Left renal pelvis (tissue), 4 donors: Measurements from ENCODE around the gene RILPL2. TPM values are rescaled to one million over a fixed set of nuclear protein-coding genes. Genes with fewer than 3 reads are reported as not detected.
"Not testable (repeated sequence)": the region's sequence is repeated elsewhere in the genome, so short reads cannot be mapped to it uniquely, and the experiment has no call there.

ENCODE experiments used
- DNase-seq, 4 donors: peaks; one replicate each; pipeline ENCODE4 v3.0.0-alpha.2; 2013; ENCODE audit warnings: low read depth in 4 of 4, low spot score in 3 of 4
- polyA plus RNA-seq, 4 donors: library from polyadenylated mRNA; unstranded; fragments of 120-200 nt; gene quantifications; one replicate each; pipeline ENCODE4 v1.2.1, GENCODE V29; 2013; ENCODE audit not compliant: insufficient read length in 4 of 4

The RILPL2 gene
- polyA plus RNA-seq, 4 donors: 3.9 to 6.2 (median 5.5) TPM

- DNase-seq: no peak
Observed at GRCh38 chr12:123450636-123451035, 14.2 kb upstream of the RILPL2 start.

- no peak for DNase-seq
Observed at GRCh38 chr12:123449856-123450255, 13.4 kb upstream of the RILPL2 start.

GRCh38 chr12:123449249-123449733, 12.8 kb upstream of the RILPL2 start:
- no peak for DNase-seq

GRCh38 chr12:123446333-123446713, 9.8 kb upstream of the RILPL2 start:
- no peak for DNase-seq

- DNase-seq: no peak
Observed at GRCh38 chr12:123445388-123446332, 9.2 kb upstream of the RILPL2 start.

- no peak for DNase-seq
Observed at GRCh38 chr12:123444092-123445026, 7.9 kb upstream of the RILPL2 start.

- no peak for DNase-seq
Observed at GRCh38 chr12:123442774-123443173, 6.3 kb upstream of the RILPL2 start.

- no peak for DNase-seq
Observed at GRCh38 chr12:123441523-123442164, 5.2 kb upstream of the RILPL2 start.

- no peak for DNase-seq
Observed at GRCh38 chr12:123435636-123436016, 858 bp downstream of the RILPL2 start.

GRCh38 chr12:123433615-123434014, 2.9 kb downstream of the RILPL2 start:
- DNase-seq: no peak

- DNase-seq: not testable (repeated sequence)
Observed at GRCh38 chr12:123431951-123432817, 4.3 kb downstream of the RILPL2 start.

GRCh38 chr12:123429101-123429500, 7.4 kb downstream of the RILPL2 start:
- not testable (repeated sequence) for DNase-seq

GRCh38 chr12:123428591-123428990, 7.9 kb downstream of the RILPL2 start:
- DNase-seq: no peak

GRCh38 chr12:123427036-123427769, 9.3 kb downstream of the RILPL2 start:
- no peak for DNase-seq

GRCh38 chr12:123421314-123421713, 15.2 kb downstream of the RILPL2 start:
- no peak for DNase-seq

GRCh38 chr12:123410041-123410412, 26.5 kb downstream of the RILPL2 start:
- no peak for DNase-seq

- DNase-seq: not testable (repeated sequence)
Observed at GRCh38 chr12:123409284-123410040, 27.0 kb downstream of the RILPL2 start.

- not testable (repeated sequence) for DNase-seq
Observed at GRCh38 chr12:123408619-123409018, 27.9 kb downstream of the RILPL2 start.
